Placental pericyte (primary cell): Measurements from ENCODE around the gene LINS1. TPM values are rescaled to one million over a fixed set of nuclear protein-coding genes. Genes with fewer than 3 reads are reported as not detected.

Experiments
- small RNA-seq: library from RNA; depleted of rRNA; stranded (forward); fragments of <200 nt; gene quantifications from one replicate; pipeline ENCODE3, GENCODE V24; 2012; ENCODE audit warnings: low replicate concordance
- total RNA-seq: library from RNA; depleted of rRNA; stranded (reverse); fragments of >200 nt; gene quantifications from 2 replicates; pipeline ENCODE4 v1.2.3, GENCODE V29; 2012

The LINS1 gene
- total RNA-seq: 13.8 and 20.6 TPM in 2 replicates

GRCh38 chr15:100602064-100602822, at the start of gene LINS1, which contains the start of gene ASB7:
TSS of gene LINS1 (minus strand) at chr15:100602184. CDS start at chr15:100580842, 21,342 bp downstream.
TSS of gene ASB7 (plus strand) at chr15:100602589. CDS start at chr15:100612217, 9,628 bp downstream.

GRCh38 chr15:100528833-100529428, 73.1 kb downstream of the LINS1 start, which contains the start of gene CERS3:
TSS of gene CERS3 (minus strand) at chr15:100528950. CDS start at chr15:100501849, 27,101 bp downstream.

Small RNA genes lying within 50 kb of the gene (small RNA-seq; reads per million reads assigned to genes)
- gene RF00019 (not detected), gene RNU6-181P (not detected), gene RNU6-322P (not detected)

Other genes starting within 250 kb of the LINS1 start
- not detected in 2 replicates for gene CERS3, start 73.2 kb downstream of the LINS1 start, total RNA-seq
- 16.9 and 21.7 TPM in 2 replicates for gene ASB7, start 405 bp upstream of the LINS1 start, total RNA-seq